SKM-1 (cell line): Measurements from ENCODE around the gene FAM149A.

Source experiments
- DNase-seq: peaks from one replicate; lab custom pipeline; 2025; ENCODE audit not compliant: unreplicated experiment; lab: John Stamatoyannopoulos, UW

The FAM149A gene

GRCh38 chr4:186104114-186104889 lies at the start of gene FAM149A:
Gene FAM149A, plus strand, starts transcription at chr4:186104704.
- peak; percentile 32 for DNase-seq

- no peak for DNase-seq
These were observed 46.1 kb upstream of the FAM149A start for GRCh38 chr4:186058253-186058979.

GRCh38 chr4:186058980-186059316 lies 45.6 kb upstream of the FAM149A start:
- DNase-seq, result no peak

- DNase-seq, result no peak
These were observed 42.6 kb upstream of the FAM149A start for GRCh38 chr4:186061921-186062320.

- DNase-seq, result peak; percentile 47
These were observed 36.6 kb upstream of the FAM149A start for GRCh38 chr4:186067757-186068385.

- DNase-seq, result no peak
These were observed 35.7 kb upstream of the FAM149A start, which contains the start of gene TLR3 for GRCh38 chr4:186068581-186069348. Gene TLR3, plus strand, starts transcription at chr4:186069156. Its CDS starts 7,464 bp downstream, at chr4:186076620.

- no peak for DNase-seq
These were observed 34.8 kb upstream of the FAM149A start for GRCh38 chr4:186069729-186070128.

GRCh38 chr4:186072516-186072915 lies 32.0 kb upstream of the FAM149A start:
- DNase-seq, result no peak

- DNase-seq, result no peak
These were observed 30.3 kb upstream of the FAM149A start for GRCh38 chr4:186074189-186074588.

GRCh38 chr4:186078981-186079638 lies 25.4 kb upstream of the FAM149A start:
- no peak for DNase-seq

GRCh38 chr4:186079694-186080093 lies 24.8 kb upstream of the FAM149A start:
- DNase-seq, result no peak

GRCh38 chr4:186081202-186081807 lies 23.2 kb upstream of the FAM149A start:
- no peak for DNase-seq

GRCh38 chr4:186082221-186082620 lies 22.3 kb upstream of the FAM149A start:
- no peak for DNase-seq

GRCh38 chr4:186088523-186088922 lies 16.0 kb upstream of the FAM149A start:
- no peak for DNase-seq

GRCh38 chr4:186092296-186092695 lies 12.2 kb upstream of the FAM149A start:
- no peak for DNase-seq

GRCh38 chr4:186095406-186095805 lies 9.1 kb upstream of the FAM149A start:
- DNase-seq, result no peak

GRCh38 chr4:186096681-186097165 lies 7.8 kb upstream of the FAM149A start:
- no peak for DNase-seq

- DNase-seq, result no peak
These were observed 7.1 kb upstream of the FAM149A start for GRCh38 chr4:186097386-186097785.

- no peak for DNase-seq
These were observed 1.6 kb upstream of the FAM149A start for GRCh38 chr4:186102931-186103330.
